ENCODE data around the gene TERB1. TPM values are rescaled to one million over a fixed set of nuclear protein-coding genes. Genes with fewer than 3 reads are reported as not detected.

TERB1 gene
- total RNA-seq, 2 experiments from 2014 or later: 0.14 TPM; not detected in 1

Other genes starting within 250 kb of the TERB1 start
- gene CKLF, start 249.0 kb downstream of the TERB1 start, total RNA-seq: 100 to 1,000 TPM in 1 of 2 experiments, 10 to 100 TPM in 1; 93.5 to 122 TPM
- 10 to 100 TPM in 1 of 2 experiments, 1 to 10 TPM in 1; 6.4 to 11.8 TPM for gene CMTM1, start 235.1 kb downstream of the TERB1 start, total RNA-seq
- under 1 TPM in 1 of 2 experiments, not detected in 1; 0.51 TPM for gene CMTM2, start 222.1 kb downstream of the TERB1 start, total RNA-seq
- gene CMTM3, start 196.9 kb downstream of the TERB1 start, total RNA-seq: 10 to 100 TPM; 53.7 to 59.7 TPM
- gene CMTM4, start 104.8 kb downstream of the TERB1 start, total RNA-seq: 1 to 10 TPM; 3.3 to 4.5 TPM
- 10 to 100 TPM; 32.3 to 35.7 TPM for gene DYNC1LI2, start 50.0 kb downstream of the TERB1 start, total RNA-seq
- gene NAE1, start 29.4 kb upstream of the TERB1 start, total RNA-seq: 100 to 1,000 TPM; 102 to 125 TPM
- under 1 TPM in 1 of 2 experiments, not detected in 1; 0.16 TPM for gene CA7, start 42.8 kb upstream of the TERB1 start, total RNA-seq
- gene PDP2, start 78.9 kb upstream of the TERB1 start, total RNA-seq: 10 to 100 TPM; 27.8 to 36.6 TPM
- gene CDH16, start 117.3 kb upstream of the TERB1 start, total RNA-seq: not detected
- gene RRAD, start 124.0 kb upstream of the TERB1 start, total RNA-seq: under 1 TPM; 0.19 to 0.55 TPM
- 100 to 1,000 TPM; 171 to 186 TPM for gene CIAO2B, start 132.8 kb upstream of the TERB1 start, total RNA-seq
- gene CES2, start 133.9 kb upstream of the TERB1 start, total RNA-seq: 10 to 100 TPM; 30.5 to 31.6 TPM
- gene CES3, start 159.7 kb upstream of the TERB1 start, total RNA-seq: 1 to 10 TPM; 1.6 to 1.9 TPM
- gene CES4A, start 187.0 kb upstream of the TERB1 start, total RNA-seq: 10 to 100 TPM; 13.5 to 15.7 TPM
- 10 to 100 TPM; 84.6 to 90.2 TPM for gene CBFB, start 227.6 kb upstream of the TERB1 start, total RNA-seq